SIG-M5 treated with dmso at 0.1 percent for 504 hours (cell line): Measurements from ENCODE around the gene TWNK.
"Not testable (repeated sequence)": the region's sequence is repeated elsewhere in the genome, so short reads cannot be mapped to it uniquely, and the experiment has no call there.

Experiments
- DNase-seq: peaks from one replicate; lab custom pipeline; 2025; ENCODE audit not compliant: unreplicated experiment; lab: John Stamatoyannopoulos, UW

TWNK gene

GRCh38 chr10:100972904-100973535 is 14.3 kb upstream of the TWNK start:
- no peak for DNase-seq

- DNase-seq: not testable (repeated sequence)
These were observed 11.9 kb upstream of the TWNK start for GRCh38 chr10:100975397-100975796.

GRCh38 chr10:100976906-100977305 is 10.4 kb upstream of the TWNK start:
- no peak for DNase-seq

- no peak for DNase-seq
These were observed 9.9 kb upstream of the TWNK start for GRCh38 chr10:100977436-100977835.

GRCh38 chr10:100978121-100978900 is 9.0 kb upstream of the TWNK start:
- DNase-seq: no peak

- no peak for DNase-seq
These were observed 8.5 kb upstream of the TWNK start for GRCh38 chr10:100978901-100979195.

GRCh38 chr10:100979791-100980272 is 7.5 kb upstream of the TWNK start:
- no peak for DNase-seq

- DNase-seq: no peak
These were observed 7.0 kb upstream of the TWNK start for GRCh38 chr10:100980311-100980710.

GRCh38 chr10:100980711-100981110 is 6.6 kb upstream of the TWNK start:
- DNase-seq: no peak

- no peak for DNase-seq
These were observed 6.1 kb upstream of the TWNK start for GRCh38 chr10:100981178-100981772.

GRCh38 chr10:100982916-100983830 is 4.2 kb upstream of the TWNK start:
- DNase-seq: no peak

GRCh38 chr10:100983868-100984671 is 3.3 kb upstream of the TWNK start:
- DNase-seq: no peak

GRCh38 chr10:100984672-100985177 is 2.6 kb upstream of the TWNK start:
- DNase-seq: no peak

- no peak for DNase-seq
These were observed 2.0 kb upstream of the TWNK start for GRCh38 chr10:100985336-100985735.

- DNase-seq: no peak
These were observed 756 bp upstream of the TWNK start for GRCh38 chr10:100986623-100986951.

GRCh38 chr10:100987685-100988049 is 324 bp downstream of the TWNK start:
- no peak for DNase-seq

- no peak for DNase-seq
These were observed 823 bp downstream of the TWNK start for GRCh38 chr10:100988166-100988565.

GRCh38 chr10:100989088-100989487 is 1.7 kb downstream of the TWNK start:
- DNase-seq: no peak

- DNase-seq: no peak
These were observed 6.8 kb downstream of the TWNK start for GRCh38 chr10:100993986-100994708.

- DNase-seq: no peak
These were observed 7.8 kb downstream of the TWNK start for GRCh38 chr10:100995181-100995580.
